Measurements from ENCODE around the gene SKIC2.
"Not testable (repeated sequence)": the region's sequence is repeated elsewhere in the genome, so short reads cannot be mapped to it uniquely, and the experiment has no call there.

- TF ChIP-seq EZH2phosphoT487 (IDR thresholded peaks at IDR 0.05; ENCODE audit: insufficient read depth, low read depth); EZH2 (IDR thresholded peaks at IDR 0.05; ENCODE audit: insufficient read depth, poor library complexity, severe bottlenecking): not testable (repeated sequence)
These were observed 48.1 kb downstream of the SKIC2 start for GRCh38 chr6:32007086-32007485.

All from GM23248 (cell line).